PC-3 (cell line): ENCODE results near the gene BACH1. TPM values are rescaled to one million over a fixed set of nuclear protein-coding genes. Genes with fewer than 3 reads are reported as not detected.

Experiments used
- ATAC-seq: fragments of 200-7000 bp; cut with Tn5 transposase; 2 replicates; pipeline ENCODE4 v1.9.1; 2020; ENCODE audit warnings: mild to moderate bottlenecking, moderate library complexity
- BruUV-seq: library from RNA; stranded (reverse); fragments of 400-500 nt; replicated peaks from 2 replicates; lab custom pipeline; 2021; lab: Mats Ljungman, UMichigan
- CTCF ChIA-PET: fragments of 300-600 bp; sonication (Branson Sonifier 250); formaldehyde crosslinking; loops from one replicate; lab custom pipeline; 2022; ENCODE audit warnings: antibody characterized with exemption; lab: Charles Lee
- POLR2A ChIA-PET: fragments of 300-600 bp; sonication (Branson Sonifier 250); formaldehyde crosslinking; loops from one replicate; lab custom pipeline; 2022; ENCODE audit warnings: antibody characterized with exemption; ENCODE audit not compliant: unreplicated experiment; lab: Charles Lee
- DNase-seq: peaks from one replicate; pipeline ENCODE4 v3.0.0-alpha.2; 2015
- H2AFZ ChIP-seq: fragments of 300-600 bp; sonication (generic); 2 replicates; pipeline ENCODE4 v1.6.0; 2016; ENCODE audit warnings: antibody characterized with exemption, low read length
- H3F3A ChIP-seq: fragments of 300-600 bp; sonication (generic); one replicate; pipeline ENCODE4 v1.6.0; 2017; ENCODE audit warnings: antibody characterized with exemption, low read length, control low read depth, mild to moderate bottlenecking; ENCODE audit not compliant: unreplicated experiment
- H3K27ac ChIP-seq: fragments of 300-600 bp; sonication (generic); 2 replicates; pipeline ENCODE4 v1.5.1; 2016; ENCODE audit warnings: mild to moderate bottlenecking, low read length
- H3K27me3 ChIP-seq: fragments of 300-600 bp; sonication (generic); 2 replicates; pipeline ENCODE4 v1.6.1; 2016; ENCODE audit warnings: low read length, mixed read lengths
- H3K36me3 ChIP-seq: fragments of 300-600 bp; sonication (generic); 2 replicates; pipeline ENCODE4 v1.6.1; 2016; ENCODE audit warnings: low read depth, mixed run types, low read length, mixed read lengths
- H3K4me1 ChIP-seq: fragments of 300-600 bp; sonication (generic); 2 replicates; pipeline ENCODE4 v1.5.1; 2016; ENCODE audit warnings: low read length; ENCODE audit not compliant: insufficient read depth
- H3K4me2 ChIP-seq: fragments of 300-600 bp; sonication (generic); 2 replicates; pipeline ENCODE4 v1.6.0; 2016; ENCODE audit warnings: low read length
- H3K4me3 ChIP-seq: fragments of 300-600 bp; sonication (generic); 2 replicates; pipeline ENCODE4 v1.5.1; 2016; ENCODE audit warnings: mild to moderate bottlenecking, low read length, mixed read lengths
- H3K79me2 ChIP-seq: fragments of 300-600 bp; sonication (generic); 2 replicates; pipeline ENCODE4 v1.6.1; 2017; ENCODE audit warnings: low read length, mixed read lengths
- H3K9ac ChIP-seq: fragments of 300-600 bp; sonication (generic); 2 replicates; pipeline ENCODE4 v1.6.0; 2016; ENCODE audit warnings: mild to moderate bottlenecking, low read length
- H3K9me2 ChIP-seq: fragments of 300-600 bp; sonication (generic); replicated peaks from 2 replicates; pipeline ENCODE4 v1.6.1; 2016; ENCODE audit warnings: mixed run types, low read length, mixed read lengths
- H3K9me3 ChIP-seq: fragments of 300-600 bp; sonication (generic); 2 replicates; pipeline ENCODE4 v1.6.1; 2016; ENCODE audit warnings: low read length, mixed read lengths
- H4K20me1 ChIP-seq: fragments of 300-600 bp; sonication (generic); 2 replicates; pipeline ENCODE4 v1.6.1; 2016; ENCODE audit warnings: low read length, mixed read lengths
- CTCF ChIP-seq: fragments of 300-600 bp; sonication (generic); conservative IDR thresholded peaks from 2 replicates; pipeline ENCODE4 v1.5.1; 2017; ENCODE audit warnings: antibody characterized with exemption, low read depth, mild to moderate bottlenecking, low read length
- EZH2 ChIP-seq: fragments of 300-600 bp; sonication (generic); IDR thresholded peaks from one replicate; pipeline ENCODE4 v1.6.1; 2017; ENCODE audit warnings: antibody characterized with exemption, mild to moderate bottlenecking, low read length; ENCODE audit not compliant: unreplicated experiment
- EZH2phosphoT487 ChIP-seq: fragments of 300-600 bp; sonication (generic); IDR thresholded peaks from 2 replicates; pipeline ENCODE4 v1.6.1; 2018; ENCODE audit warnings: mild to moderate bottlenecking, antibody characterized with exemption, low read length, borderline replicate concordance
- intact Hi-C: fragments of 100-400 bp; cut with micrococcal nuclease; formaldehyde crosslinking; loops from 2 replicates; pipeline ENCODE4 v1.9.0; 2023
- total RNA-seq: library from RNA; depleted of rRNA; stranded (reverse); fragments of >200 nt; gene quantifications from 2 replicates; pipeline ENCODE4 v1.2.3, GENCODE V29; 2014; rRNA removed

BACH1 gene
- total RNA-seq, 1 experiment from 2014 or later: 17.2 TPM

GRCh38 chr21:29394051-29394450 lies 95.3 kb downstream of the BACH1 start:
- no peak overlapping the region for H3K27ac ChIP-seq
- intact Hi-C loops: no loop called here

More at GRCh38 chr21:29394051-29394450, 95.3 kb downstream of the BACH1 start:
- H3K79me2 ChIP-seq: no peaks in the 10 kb centered on the region
- ChIA-PET CTCF (no interaction called here), POLR2A (no interaction called here)
- H4K20me1 ChIP-seq: no peaks in the 10 kb centered on the region
- ATAC-seq (no peak), DNase-seq (no peak)
- BruUV-seq: no TSS peak
- H3K9me3 ChIP-seq: no peaks in the 10 kb centered on the region
- no peaks in the 10 kb centered on the region for H3K27me3 ChIP-seq
- H3K9me2 ChIP-seq: no peaks in the 10 kb centered on the region
- no peak overlapping the region for H3K4me2 ChIP-seq
- H2AFZ ChIP-seq: no peak overlapping the region
- no peaks in the 10 kb centered on the region for H3F3A ChIP-seq
- no peak overlapping the region for H3K9ac ChIP-seq
- H3K36me3 ChIP-seq: no peaks in the 10 kb centered on the region
- TF ChIP-seq EZH2 (no peak), EZH2phosphoT487 (no peak), CTCF (no peak)
- H3K4me1 ChIP-seq: no peaks in the 10 kb centered on the region
- no peak overlapping the region for H3K4me3 ChIP-seq

Other genes with a start within 250 kb of the BACH1 start
- gene CCT8, start 225.3 kb upstream of the BACH1 start, total RNA-seq: 228 and 244 TPM in 2 replicates
- gene MAP3K7CL, start 168.3 kb upstream of the BACH1 start, total RNA-seq: 0.46 and 1.3 TPM in 2 replicates